ENCODE data around the gene PRSS48. TPM values are rescaled to one million over a fixed set of nuclear protein-coding genes. Genes with fewer than 3 reads are reported as not detected.

PRSS48 gene
- total and polyA plus RNA-seq, 2 of the 4 experiments (the other 2 are of a cell fraction): not detected

GRCh38 chr4:151250706-151251105 lies 26.3 kb upstream of the PRSS48 start:
- Histone ChIP-seq H2BK120ac (ENCODE audit: low read depth, low read length) (no peak overlapping the region), H4K8ac (ENCODE audit: low read depth in 2 of 2, low read length in 2 of 2) (no peak overlapping the region), H3K9me3 (ENCODE audit: control insufficient read depth, insufficient read depth, low read length) (no peaks in the 10 kb centered on the region), H4K20me1 (ENCODE audit: insufficient read depth, low read length) (no peaks in the 10 kb centered on the region), H3K4me3 (ENCODE audit: insufficient read depth, low read depth, low read length) (no peak overlapping the region), H3K9ac (ENCODE audit: low read depth, low read length) (no peak overlapping the region), H3K23ac (ENCODE audit: low read depth, low read length) (no peak overlapping the region), H3K14ac (replicated peaks; ENCODE audit: low read depth, low read length) (no peak overlapping the region), H3K56ac (ENCODE audit: extremely low read depth, insufficient read depth, low read length) (no peak overlapping the region), H2BK5ac (ENCODE audit: low read depth, low read length, poor library complexity, severe bottlenecking) (no peak overlapping the region), H2AK5ac (ENCODE audit: low read depth, low read length) (no peak overlapping the region), H3K27me3 (ENCODE audit: control insufficient read depth, insufficient read depth, low read length) (no peaks in the 10 kb centered on the region), H4K91ac (ENCODE audit: insufficient read depth, low read depth, low read length) (no peak overlapping the region), H3K4me1 (ENCODE audit: control insufficient read depth, insufficient read depth, low read length) (no peaks in the 10 kb centered on the region), H4K5ac (ENCODE audit: low read depth, low read length) (no peak overlapping the region), H3K4ac (ENCODE audit: low read depth, low read length) (no peak overlapping the region), H3K4me2 (ENCODE audit: low read depth, low read length) (no peak overlapping the region), H3K27ac (ENCODE audit: insufficient read depth, low read length) (no peak overlapping the region), H2BK15ac (ENCODE audit: low read depth, low read length) (no peak overlapping the region), H3K36me3 (ENCODE audit: control insufficient read depth, insufficient read depth, low read length) (no peaks in the 10 kb centered on the region), H3K79me1 (ENCODE audit: low read depth in 1 of 2, low read length in 2 of 2) (no peaks in the 10 kb centered on the region), H2AK9ac (replicated peaks; ENCODE audit: low read depth, low read length, poor library complexity) (no peak overlapping the region), H3K9me1 (ENCODE audit: insufficient read depth, low read length) (no peaks in the 10 kb centered on the region), H2AFZ (replicated peaks; ENCODE audit: low read length, poor library complexity) (no peak overlapping the region), H3K18ac (ENCODE audit: low read depth, low read length) (no peak overlapping the region), H2BK20ac (ENCODE audit: low read depth, low read length) (no peak overlapping the region)
- DNase-seq (no peak), ATAC-seq (ENCODE audit: low read depth) (no peak)
- dilution Hi-C loops (cut with HindIII; ENCODE audit: low sequenced_read_pairs, unreplicated experiment): no loop called here
- TF ChIP-seq MXI1 (IDR thresholded peaks at IDR 0.05; ENCODE audit: borderline replicate concordance, low read depth, low read length): no peak
- no peak for TF ChIP-seq BHLHE40 (IDR thresholded peaks at IDR 0.05; ENCODE audit: low read depth, low read length)
- no peak for TF ChIP-seq ELK1 (IDR thresholded peaks at IDR 0.05; ENCODE audit: borderline replicate concordance, low read depth, low read length)
- BruUV-seq (replicated peaks): no TSS peak
- intact Hi-C loops (cut with micrococcal nuclease): no loop called here
- 68% methylated on average over 3 of the region's 5 CpGs; no CpG with 5 or more reads in 1 of the 2 experiments for WGBS, 2 experiments (ENCODE audit: extremely low coverage in 2 of 2, insufficient read length in 1 of 2)
- in situ Hi-C loops (cut with MboI; ENCODE audit: low sequenced_read_pairs): no loop called here
- ChIA-PET CTCF (no interaction called here), POLR2A (ENCODE audit: unreplicated experiment) (no interaction called here)

Measured in IMR-90 (cell line).